Stomach (tissue), 9 donors: Measurements from ENCODE around the gene SNX30. TPM values are rescaled to one million over a fixed set of nuclear protein-coding genes. Genes with fewer than 3 reads are reported as not detected.
A peak's percentile ranks its signal among the peaks of the same experiment; 100 is the strongest.

ENCODE experiments used
- DNase-seq, 2 donors: peaks; one replicate each; pipeline versions ENCODE4 v3.0.0 to v3.0.0-alpha.2; 2013 to 2019
- H3K27ac ChIP-seq, 5 donors: fragments of 200-600 bp in 4 of 5; sonication (generic) in 4 of 5; one replicate each; pipeline ENCODE4 v1.5.1; 2013 to 2019; ENCODE audit warnings: mild to moderate bottlenecking in 1 of 5, moderate library complexity in 1 of 5
- H3K27me3 ChIP-seq, 3 donors: fragments of 200-600 bp; sonication (generic); one replicate each; pipeline ENCODE4 v1.5.1; 2017 to 2019; ENCODE audit warnings: mixed run types in 1 of 3
- H3K36me3 ChIP-seq, 4 donors: fragments of 200-600 bp; sonication (generic); 1 replicate in 3 of 4; 2 replicates in 1 of 4; pipeline ENCODE4 v1.5.1; 2016 to 2019
- H3K4me1 ChIP-seq, 4 donors: fragments of 200-600 bp; sonication (generic); one replicate each; pipeline ENCODE4 v1.5.1; 2016 to 2019
- H3K4me3 ChIP-seq, 4 donors: fragments of 200-600 bp; sonication (generic) in 3 of 4; one replicate each; pipeline ENCODE4 v1.5.1; 2016 to 2019; ENCODE audit warnings: mild to moderate bottlenecking in 1 of 4
- H3K9me3 ChIP-seq, 4 donors: fragments of 200-600 bp; sonication (generic); one replicate each; pipeline ENCODE4 v1.5.1; 2016 to 2019
- EP300 ChIP-seq: sonication (generic); formaldehyde crosslinking; IDR thresholded peaks from one replicate; pipeline ENCODE4 v1.6.1; 2017; ENCODE audit warnings: antibody characterized with exemption
- POLR2A ChIP-seq, 4 donors: fragments of 450-650 bp; IDR thresholded peaks; one replicate each; pipeline ENCODE4 v1.6.1; 2016; ENCODE audit warnings: antibody characterized with exemption in 4 of 4, control low read depth in 2 of 4, mild to moderate bottlenecking in 1 of 4, moderate library complexity in 1 of 4
- POLR2AphosphoS5 ChIP-seq, 3 donors: sonication (generic); formaldehyde crosslinking; IDR thresholded peaks; one replicate each; pipeline ENCODE4 v1.6.1; 2016; ENCODE audit warnings: antibody characterized with exemption in 3 of 3
- WGBS, 5 donors: extraction: QIAGEN DNeasy Blood & Tissue Kit in 3 of 5; methylation state at CpG; one replicate each; pipeline versions ENCODE4 v1.1.5 to v1.1.7; 2013 to 2018; 5-methylcytosine and 5-hydroxymethylcytosine counted together
- intact Hi-C: fragments of 100-400 bp; cut with DNase I; formaldehyde crosslinking; loops from one replicate; pipeline ENCODE4 v1.15.1; 2023; ENCODE audit warnings: low total_unique reads
- polyA plus RNA-seq, 3 donors: library from polyadenylated mRNA; stranded (reverse); fragments of 200-250 nt; gene quantifications; one replicate each; pipeline ENCODE4 v1.2.3, GENCODE V29; 2013
- total RNA-seq, 5 donors: library from RNA; depleted of rRNA; stranded (reverse); fragments of >200 nt; gene quantifications; one replicate each; pipeline versions ENCODE4 v1.1.0 to v1.2.3, GENCODE V29; 2014 to 2016
- TF ChIP-seq, protein P1 (sequence below), 7 experiments: fragments of 450-650 bp in 4 of 7; fragments of 200-600 bp in 3 of 7; sonication (generic) in 3 of 7; IDR thresholded peaks; one replicate each; pipeline ENCODE4 v1.5.1; 2016 to 2019; ENCODE audit warnings: antibody characterized with exemption in 7 of 7, control low read depth in 2 of 7, mild to moderate bottlenecking in 1 of 7
- donor health status: healthy with polysubstance abuse.
- donor health status: Bipolar disorder and iron deficiency.
- donor health status: healthy.

The SNX30 gene
- total and polyA plus RNA-seq, 8 donors: 1.2 to 37.1 (median 5.3) TPM

DNA sequence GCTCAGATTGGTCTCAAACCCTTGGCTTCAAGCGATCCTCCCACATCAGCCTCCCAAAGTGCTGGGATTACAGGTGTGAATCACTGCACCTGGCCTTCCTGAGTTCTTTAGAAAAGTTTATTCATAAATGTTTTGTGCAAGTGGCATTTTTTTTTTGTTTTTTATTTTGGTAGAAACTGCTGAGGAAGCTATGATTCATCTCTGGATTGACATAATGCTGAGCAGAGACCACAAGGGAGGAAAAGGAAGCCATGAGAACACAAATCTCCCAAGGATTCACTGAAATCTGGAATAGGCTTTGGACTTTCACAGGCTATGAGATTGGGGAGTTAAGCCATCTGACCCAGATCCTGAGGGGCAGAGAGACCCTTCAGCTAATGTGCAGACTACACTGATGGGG lies 143.5 kb downstream of the SNX30 start:
- Histone ChIP-seq H3K9me3 (no peaks in the 10 kb centered on the region), H3K36me3 (no peaks in the 10 kb centered on the region), H3K4me3 (no peak overlapping the region), H3K27me3 (peaks cover 0 to 40% (median 16%) of the 10 kb centered on the region in 3 donors), H3K4me1 (peaks cover 10 to 14% (median 13%) of the 10 kb centered on the region in 4 donors), H3K27ac (peak overlapping the region in 2 of 5 donors; percentile 26 to 48)
- DNase-seq: no peak
- WGBS, 5 donors: 79 to 100% (median 88%) methylated on average over 1 of the region's 1 CpG
- no peak for TF ChIP-seq POLR2A (IDR thresholded peaks at IDR 0.05)
- TF ChIP-seq EP300: no peak
- TF ChIP-seq, protein P1, sequence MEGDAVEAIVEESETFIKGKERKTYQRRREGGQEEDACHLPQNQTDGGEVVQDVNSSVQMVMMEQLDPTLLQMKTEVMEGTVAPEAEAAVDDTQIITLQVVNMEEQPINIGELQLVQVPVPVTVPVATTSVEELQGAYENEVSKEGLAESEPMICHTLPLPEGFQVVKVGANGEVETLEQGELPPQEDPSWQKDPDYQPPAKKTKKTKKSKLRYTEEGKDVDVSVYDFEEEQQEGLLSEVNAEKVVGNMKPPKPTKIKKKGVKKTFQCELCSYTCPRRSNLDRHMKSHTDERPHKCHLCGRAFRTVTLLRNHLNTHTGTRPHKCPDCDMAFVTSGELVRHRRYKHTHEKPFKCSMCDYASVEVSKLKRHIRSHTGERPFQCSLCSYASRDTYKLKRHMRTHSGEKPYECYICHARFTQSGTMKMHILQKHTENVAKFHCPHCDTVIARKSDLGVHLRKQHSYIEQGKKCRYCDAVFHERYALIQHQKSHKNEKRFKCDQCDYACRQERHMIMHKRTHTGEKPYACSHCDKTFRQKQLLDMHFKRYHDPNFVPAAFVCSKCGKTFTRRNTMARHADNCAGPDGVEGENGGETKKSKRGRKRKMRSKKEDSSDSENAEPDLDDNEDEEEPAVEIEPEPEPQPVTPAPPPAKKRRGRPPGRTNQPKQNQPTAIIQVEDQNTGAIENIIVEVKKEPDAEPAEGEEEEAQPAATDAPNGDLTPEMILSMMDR (IDR thresholded peaks at IDR 0.05): no peak
- TF ChIP-seq POLR2AphosphoS5 (IDR thresholded peaks at IDR 0.05): no peak
- intact Hi-C loops: no loop called here

- Histone ChIP-seq H3K4me1 (peaks cover 10 to 14% (median 13%) of the 10 kb centered on the region in 4 donors), H3K27me3 (peaks cover 0 to 34% (median 14%) of the 10 kb centered on the region in 3 donors), H3K9me3 (no peaks in the 10 kb centered on the region), H3K27ac (peak overlapping the region in 2 of 5 donors; percentile 26 to 48), H3K36me3 (no peaks in the 10 kb centered on the region), H3K4me3 (no peak overlapping the region)
- intact Hi-C loops: no loop called here
- WGBS, 5 donors: 85 to 95% (median 88%) methylated on average over 1 of the region's 1 CpG
- no peak for TF ChIP-seq EP300
- TF ChIP-seq POLR2AphosphoS5 (IDR thresholded peaks at IDR 0.05): no peak
- TF ChIP-seq POLR2A (IDR thresholded peaks at IDR 0.05): no peak
- TF ChIP-seq, protein P1 (IDR thresholded peaks at IDR 0.05): no peak
- no peak for DNase-seq
These were observed 144.1 kb downstream of the SNX30 start for GRCh38 chr9:112894699-112895098.

GRCh38 chr9:112896131-112896530 lies 145.6 kb downstream of the SNX30 start:
- no peak overlapping the region for H3K4me3 ChIP-seq

GRCh38 chr9:112898872-112899311 lies 148.3 kb downstream of the SNX30 start:
- Histone ChIP-seq H3K27ac (no peak overlapping the region), H3K4me1 (no peaks in the 10 kb centered on the region), H3K36me3 (no peaks in the 10 kb centered on the region), H3K9me3 (no peaks in the 10 kb centered on the region), H3K27me3 (peaks cover 0 to 7% (median 0%) of the 10 kb centered on the region in 3 donors), H3K4me3 (no peak overlapping the region)
- no peak for DNase-seq
- TF ChIP-seq EP300 (no peak), POLR2A (IDR thresholded peaks at IDR 0.05) (no peak), POLR2AphosphoS5 (IDR thresholded peaks at IDR 0.05) (no peak)
- TF ChIP-seq, protein P1 (IDR thresholded peaks at IDR 0.05): no peak
- intact Hi-C loops: no loop called here
- 38 to 48% (median 42%) methylated on average over 6 of the region's 6 CpGs for WGBS, 5 donors

More at GRCh38 chr9:112896131-112896530, 145.6 kb downstream of the SNX30 start:
- no peaks in the 10 kb centered on the region for H3K9me3 ChIP-seq
- no peak overlapping the region for H3K27ac ChIP-seq
- no peaks in the 10 kb centered on the region for H3K4me1 ChIP-seq
- 26 to 40% (median 32%) methylated on average over 3 of the region's 3 CpGs for WGBS, 5 donors
- no peak for DNase-seq
- TF ChIP-seq, protein P1 (IDR thresholded peaks at IDR 0.05): no peak
- TF ChIP-seq POLR2A (IDR thresholded peaks at IDR 0.05) (no peak), EP300 (no peak)
- H3K36me3 ChIP-seq: no peaks in the 10 kb centered on the region
- peaks cover 0 to 19% (median 0%) of the 10 kb centered on the region in 3 donors for H3K27me3 ChIP-seq
- intact Hi-C loops: no loop called here
